Measurements from ENCODE around the gene MPI.

MPI gene

GRCh38 chr15:74889883-74890664 is at the start of gene MPI:
TSS of gene MPI (plus strand) at chr15:74890042. CDS start at chr15:74890074, 32 bp downstream.
- peak; percentile 87 for DNase-seq

GRCh38 chr15:74840851-74841775 is 48.7 kb upstream of the MPI start:
- DNase-seq: no peak

- DNase-seq: no peak
Measured at GRCh38 chr15:74841891-74842373, 47.9 kb upstream of the MPI start.

- peak; percentile 94 for DNase-seq
Measured at GRCh38 chr15:74842581-74843444, 47.0 kb upstream of the MPI start, which contains the start of gene ULK3. TSS of gene ULK3 (minus strand) at chr15:74843156. CDS start at chr15:74843105, 51 bp downstream.

GRCh38 chr15:74843445-74843828 is 46.4 kb upstream of the MPI start:
- DNase-seq: no peak

- no peak for DNase-seq
Measured at GRCh38 chr15:74843891-74844299, 45.9 kb upstream of the MPI start.

- no peak for DNase-seq
Measured at GRCh38 chr15:74844319-74845207, 45.3 kb upstream of the MPI start.

- peak; percentile 79 for DNase-seq
Measured at GRCh38 chr15:74845208-74845568, 44.7 kb upstream of the MPI start.

GRCh38 chr15:74845581-74845980 is 44.3 kb upstream of the MPI start:
- peak; percentile 40 for DNase-seq

GRCh38 chr15:74847432-74847831 is 42.4 kb upstream of the MPI start:
- DNase-seq: no peak

GRCh38 chr15:74850393-74850792 is 39.4 kb upstream of the MPI start:
- no peak for DNase-seq

GRCh38 chr15:74851960-74852359 is 37.9 kb upstream of the MPI start:
- no peak for DNase-seq

- no peak for DNase-seq
Measured at GRCh38 chr15:74854453-74855022, 35.3 kb upstream of the MPI start.

GRCh38 chr15:74855857-74856256 is 34.0 kb upstream of the MPI start:
- no peak for DNase-seq

GRCh38 chr15:74856537-74856936 is 33.3 kb upstream of the MPI start:
- DNase-seq: no peak

- DNase-seq: no peak
Measured at GRCh38 chr15:74857082-74857655, 32.7 kb upstream of the MPI start.

GRCh38 chr15:74857671-74858368 is 32.0 kb upstream of the MPI start:
- DNase-seq: no peak

- DNase-seq: no peak
Measured at GRCh38 chr15:74858369-74858740, 31.5 kb upstream of the MPI start.

GRCh38 chr15:74863239-74864056 is 26.4 kb upstream of the MPI start:
- peak; percentile 45 for DNase-seq
